Fibroblast of the aortic adventitia (primary cell): Measurements from ENCODE around the gene KISS1. TPM values are rescaled to one million over a fixed set of nuclear protein-coding genes. Genes with fewer than 3 reads are reported as not detected.

ENCODE experiments used
- DNase-seq: peaks from one replicate; pipeline ENCODE4 v3.0.0-alpha.2; 2010; ENCODE audit warnings: low read depth
- H3K4me3 ChIP-seq: 2 replicates; pipeline ENCODE4 v1.5.1; 2011; ENCODE audit warnings: low read depth, mild to moderate bottlenecking, control low read depth, low read length, moderate library complexity
- total RNA-seq: library from RNA; depleted of rRNA; stranded (reverse); fragments of >200 nt; gene quantifications from 2 replicates; pipeline ENCODE4 v1.2.3, GENCODE V29; 2012; ENCODE audit warnings: low replicate concordance
- TF ChIP-seq, protein P1 (sequence below): IDR thresholded peaks from 2 replicates; pipeline ENCODE4 v1.5.1; 2011; ENCODE audit warnings: mild to moderate bottlenecking, low read length, control low read depth, inconsistent platforms; ENCODE audit not compliant: insufficient read depth

Gene KISS1
- total RNA-seq, 1 donor = not detected

DNA sequence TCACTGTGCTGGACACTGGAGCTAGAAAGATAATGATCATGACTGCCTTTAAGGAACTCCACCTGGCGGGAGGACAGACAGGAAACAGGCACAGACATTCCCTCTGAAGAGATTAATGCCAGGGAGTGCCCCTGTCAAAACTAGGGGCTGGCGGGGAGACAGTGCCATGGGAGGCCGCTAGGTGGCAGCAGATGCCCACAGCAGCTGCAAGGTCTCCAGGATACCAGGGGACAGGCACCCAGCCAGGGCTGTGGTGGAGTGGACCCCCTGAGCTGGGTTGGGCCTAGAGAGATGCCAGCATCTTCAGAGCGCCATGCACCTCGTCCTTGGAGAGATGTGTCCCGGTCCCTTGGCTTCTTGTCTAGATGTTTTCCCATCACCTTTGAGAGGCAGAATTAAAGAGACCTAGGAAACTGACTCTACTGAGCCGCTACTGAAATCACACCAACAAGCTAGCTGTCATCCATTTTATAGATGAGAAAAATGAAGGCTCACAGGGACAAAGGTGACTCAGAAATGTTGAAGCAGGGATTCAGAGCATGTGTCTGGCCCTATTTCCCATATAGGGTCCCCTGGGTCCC, 33.7 kb downstream of the KISS1 start:
- TF ChIP-seq, protein P1, sequence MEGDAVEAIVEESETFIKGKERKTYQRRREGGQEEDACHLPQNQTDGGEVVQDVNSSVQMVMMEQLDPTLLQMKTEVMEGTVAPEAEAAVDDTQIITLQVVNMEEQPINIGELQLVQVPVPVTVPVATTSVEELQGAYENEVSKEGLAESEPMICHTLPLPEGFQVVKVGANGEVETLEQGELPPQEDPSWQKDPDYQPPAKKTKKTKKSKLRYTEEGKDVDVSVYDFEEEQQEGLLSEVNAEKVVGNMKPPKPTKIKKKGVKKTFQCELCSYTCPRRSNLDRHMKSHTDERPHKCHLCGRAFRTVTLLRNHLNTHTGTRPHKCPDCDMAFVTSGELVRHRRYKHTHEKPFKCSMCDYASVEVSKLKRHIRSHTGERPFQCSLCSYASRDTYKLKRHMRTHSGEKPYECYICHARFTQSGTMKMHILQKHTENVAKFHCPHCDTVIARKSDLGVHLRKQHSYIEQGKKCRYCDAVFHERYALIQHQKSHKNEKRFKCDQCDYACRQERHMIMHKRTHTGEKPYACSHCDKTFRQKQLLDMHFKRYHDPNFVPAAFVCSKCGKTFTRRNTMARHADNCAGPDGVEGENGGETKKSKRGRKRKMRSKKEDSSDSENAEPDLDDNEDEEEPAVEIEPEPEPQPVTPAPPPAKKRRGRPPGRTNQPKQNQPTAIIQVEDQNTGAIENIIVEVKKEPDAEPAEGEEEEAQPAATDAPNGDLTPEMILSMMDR = peak; percentile 99
- H3K4me3 ChIP-seq = no peak overlapping the region
- DNase-seq = peak; percentile 62

DNA sequence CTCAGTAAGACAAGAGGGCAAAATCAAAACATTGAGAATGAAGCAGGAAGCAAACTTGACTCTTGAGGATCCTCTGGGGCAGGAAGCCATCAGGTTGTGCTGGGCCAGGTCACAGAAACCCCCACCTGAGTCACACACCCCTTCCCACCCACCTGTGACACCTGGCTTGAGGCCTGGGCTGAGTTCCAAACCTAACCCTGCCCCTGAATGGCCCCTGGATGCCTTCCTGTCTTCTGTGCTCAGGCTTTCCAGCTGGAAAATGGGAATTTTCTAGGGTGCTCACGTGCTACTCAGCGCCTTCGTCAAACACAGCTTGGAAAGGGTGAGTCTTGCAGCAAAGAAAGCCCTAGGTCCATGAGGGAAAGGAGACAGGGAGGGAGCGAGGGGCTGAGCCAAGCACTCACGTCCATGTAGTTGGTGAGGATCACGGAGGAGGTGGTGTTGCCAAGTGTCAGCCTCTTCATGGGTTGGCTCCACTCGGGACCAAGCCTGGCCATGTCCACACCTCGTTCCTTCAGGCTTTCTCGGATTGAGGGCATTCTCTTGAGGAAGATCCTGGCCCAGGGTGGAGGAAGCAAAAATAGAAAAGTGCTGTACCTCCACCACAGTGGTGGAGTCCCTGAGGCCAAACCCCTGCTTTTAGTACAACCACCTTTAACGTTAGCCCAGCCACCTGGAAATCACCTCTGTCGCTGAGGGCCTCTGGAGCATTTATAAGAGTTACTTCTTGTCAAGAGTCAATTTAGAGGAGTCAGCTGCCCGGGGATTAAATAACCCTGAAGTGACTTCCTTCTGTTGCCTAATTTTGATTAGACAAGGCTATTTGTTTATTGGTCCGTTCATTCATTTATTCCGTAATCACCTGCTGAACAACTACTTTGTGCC, 34.4 kb downstream of the KISS1 start:
- TF ChIP-seq, protein P1 = no peak
- H3K4me3 ChIP-seq = no peak overlapping the region
- DNase-seq = no peak

DNA sequence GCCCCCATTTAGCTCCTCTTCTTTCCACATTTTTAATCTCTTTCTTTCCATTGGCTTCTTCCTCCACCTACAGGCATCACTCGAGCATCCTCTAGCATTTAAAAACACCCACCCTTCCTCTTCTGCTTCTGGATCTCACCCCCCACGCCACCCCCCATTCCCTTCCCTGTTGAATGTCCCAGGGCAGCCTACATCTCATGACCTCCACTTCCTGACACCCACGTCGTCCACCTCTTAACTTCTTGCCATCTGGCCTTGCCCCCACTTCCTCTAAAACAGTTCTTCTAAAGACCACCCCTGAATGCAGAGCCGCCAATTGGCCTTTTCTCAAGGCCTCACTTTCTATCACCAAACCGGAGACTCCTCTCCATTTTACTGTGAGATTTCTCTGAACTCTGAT, 38.3 kb downstream of the KISS1 start:
- no peak overlapping the region for H3K4me3 ChIP-seq
- DNase-seq = no peak
- TF ChIP-seq, protein P1 = no peak

DNA sequence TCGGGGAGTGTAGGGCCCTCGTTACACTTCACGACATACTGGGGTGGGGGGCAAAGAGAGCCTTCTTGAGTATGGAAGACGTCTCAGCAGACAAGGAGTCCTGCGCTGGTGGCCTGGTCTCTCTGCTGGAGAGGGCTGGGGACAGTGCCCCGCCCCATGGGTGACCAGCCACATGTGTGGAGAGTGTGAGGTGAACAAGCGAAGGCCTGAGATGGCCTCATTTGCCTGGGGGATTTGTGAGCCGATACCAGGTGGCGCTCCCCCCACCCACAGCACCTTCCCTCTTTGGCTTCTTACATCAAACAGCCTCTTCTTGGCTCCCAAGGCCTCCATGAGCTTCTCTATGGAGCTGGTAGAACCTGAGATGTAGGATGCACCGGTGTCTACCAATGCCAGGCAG, 40.4 kb downstream of the KISS1 start:
- DNase-seq = no peak
- no peak overlapping the region for H3K4me3 ChIP-seq
- TF ChIP-seq, protein P1 = no peak

DNA sequence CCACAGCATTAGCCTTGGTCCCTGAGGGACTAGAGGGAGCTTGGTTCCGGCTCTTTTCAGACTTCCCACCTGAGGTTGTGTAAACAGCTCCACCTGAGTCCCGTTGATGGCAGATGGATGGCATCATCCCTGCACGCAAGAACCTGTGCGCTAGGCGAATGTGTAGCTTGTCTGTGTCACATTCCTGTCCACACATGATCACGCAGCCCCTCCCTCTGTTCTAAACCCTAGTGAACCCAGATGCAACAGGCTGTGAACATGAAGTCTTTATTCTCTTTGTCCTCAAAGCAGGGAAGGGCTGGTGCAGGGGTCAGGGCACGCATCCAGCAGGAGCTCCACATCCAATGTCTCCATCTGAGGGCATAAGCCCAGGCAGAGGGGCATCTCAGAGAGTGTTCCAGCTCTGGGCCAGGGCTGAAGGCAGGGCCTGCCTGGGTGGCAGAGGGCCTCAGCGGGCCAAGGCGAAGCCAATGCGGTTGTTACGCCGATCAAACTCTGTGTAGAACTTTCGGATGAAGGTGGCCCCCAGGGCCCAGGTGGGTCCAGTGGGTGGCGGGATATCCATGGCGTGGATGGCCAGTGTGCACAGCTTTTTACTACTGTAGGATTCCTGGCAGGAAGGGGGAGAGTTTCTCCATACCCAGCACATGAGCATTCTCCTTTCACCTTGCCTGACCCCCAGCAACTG, 41.6 kb downstream of the KISS1 start:
- TF ChIP-seq, protein P1 = no peak
- DNase-seq = no peak
- H3K4me3 ChIP-seq = no peak overlapping the region

DNA sequence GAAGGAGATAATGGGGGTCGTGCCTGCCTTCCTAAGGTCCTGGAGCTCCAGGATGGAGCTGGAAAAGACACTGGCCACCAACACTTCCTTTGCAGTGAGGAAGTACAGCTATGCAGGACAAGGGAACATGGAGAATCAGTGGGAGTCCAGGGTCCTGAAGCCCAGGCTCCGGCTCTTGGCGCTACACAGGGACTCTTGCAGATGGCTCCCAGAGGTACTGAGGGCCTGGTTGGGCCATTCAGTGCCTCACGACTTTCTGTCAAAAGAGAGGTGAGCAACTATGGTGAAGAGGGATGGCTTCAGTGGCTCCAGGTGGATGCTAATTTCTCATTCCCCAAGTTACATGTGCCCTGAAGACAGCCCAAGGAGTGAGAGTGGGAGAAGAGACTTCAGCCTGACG, 42.6 kb downstream of the KISS1 start:
- no peak overlapping the region for H3K4me3 ChIP-seq
- no peak for DNase-seq
- TF ChIP-seq, protein P1 = no peak
